HCT116 (cell line): ENCODE measurements around the gene OPCML.

Experiments
- EZH2phosphoT487 ChIP-seq: fragments of 200-600 bp; IDR thresholded peaks from 2 replicates; pipeline ENCODE4 v1.6.1; 2018; ENCODE audit warnings: antibody characterized with exemption, borderline replicate concordance
- JUND ChIP-seq: IDR thresholded peaks from 2 replicates; pipeline ENCODE4 v1.6.1; 2012
- POLR2A ChIP-seq: IDR thresholded peaks from 2 replicates; pipeline ENCODE4 v1.7.0; 2011; ENCODE audit warnings: borderline replicate concordance; ENCODE audit not compliant: insufficient read depth, insufficient read length; ENCODE audit errors: extremely low read depth
- RAD21 ChIP-seq: IDR thresholded peaks from 2 replicates; pipeline ENCODE4 v1.6.1; 2012; ENCODE audit warnings: low read depth, mild to moderate bottlenecking
- SRF ChIP-seq: IDR thresholded peaks from 2 replicates; pipeline ENCODE4 v1.6.1; 2012; ENCODE audit warnings: low read depth

DNA sequence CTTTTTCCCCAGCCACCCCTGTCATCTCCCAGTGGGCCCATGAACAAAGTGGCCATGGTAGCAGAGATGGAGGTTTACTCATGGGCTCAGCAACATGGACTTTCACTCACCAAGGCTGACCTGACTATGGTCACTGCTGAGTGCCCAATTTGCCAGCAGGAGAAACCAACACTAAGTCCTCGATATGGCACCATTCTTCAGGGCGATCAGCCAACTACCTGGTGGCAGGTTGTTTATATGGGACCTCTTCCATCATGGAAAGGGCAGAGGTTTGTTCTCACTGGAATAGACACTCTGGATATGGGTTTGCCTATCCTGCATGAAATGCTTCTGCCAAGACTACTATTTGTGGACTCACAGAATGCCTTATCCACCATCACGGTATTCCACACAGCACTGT, 1152.8 kb downstream of the OPCML start:
- TF ChIP-seq EZH2phosphoT487 (no peak), JUND (no peak), RAD21 (no peak), SRF (no peak), POLR2A (no peak)
